ENCODE data around the gene MGAT4A.

MGAT4A gene

DNA sequence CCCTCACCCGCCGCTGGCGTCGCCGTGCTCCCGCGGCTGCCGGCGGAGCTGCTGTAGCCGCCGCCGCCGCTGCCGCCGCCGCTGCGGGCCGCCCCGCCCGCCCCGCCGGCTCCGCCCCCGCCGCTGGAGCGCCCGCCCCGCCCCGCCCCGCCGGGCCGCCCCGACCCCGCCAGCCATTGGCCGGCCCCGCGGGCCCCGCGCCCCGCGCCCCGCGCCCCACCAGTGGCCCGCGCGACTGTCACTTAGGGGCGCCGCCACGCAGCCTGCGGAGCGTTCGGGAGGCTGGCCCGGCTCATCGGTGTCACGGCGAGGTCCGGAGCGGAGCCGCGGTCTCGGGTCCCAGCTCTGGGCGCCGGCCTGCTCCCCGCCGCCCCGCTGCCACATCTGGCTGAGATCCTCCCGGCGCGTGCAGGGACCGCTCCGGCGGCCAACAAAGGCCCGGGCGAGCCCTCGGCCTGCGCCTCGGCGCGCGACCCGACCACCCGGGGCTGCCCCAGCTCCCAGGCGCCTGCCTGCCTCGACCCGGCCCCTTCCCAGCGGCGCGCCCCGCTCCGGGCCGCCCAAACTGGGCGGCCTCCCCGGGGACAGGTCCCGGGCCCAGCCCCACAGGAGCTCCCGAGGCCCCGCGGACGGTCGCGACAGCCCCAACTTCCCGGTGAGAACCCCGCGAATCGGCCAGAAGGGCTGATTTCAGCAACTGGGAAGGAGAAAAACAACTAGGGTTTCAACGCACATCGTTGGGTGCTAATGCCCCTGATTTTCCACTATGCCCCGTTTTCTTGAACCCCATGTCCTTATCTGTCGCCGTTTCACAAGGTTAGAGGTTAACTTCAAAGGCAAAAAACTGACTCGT is at the start of gene MGAT4A:
MGAT4A (minus strand) TSS at position 92 of the 853 bp plus-strand sequence. CDS start 4,800 bp downstream, outside the sequence.
- DNase-seq = no peak

DNA sequence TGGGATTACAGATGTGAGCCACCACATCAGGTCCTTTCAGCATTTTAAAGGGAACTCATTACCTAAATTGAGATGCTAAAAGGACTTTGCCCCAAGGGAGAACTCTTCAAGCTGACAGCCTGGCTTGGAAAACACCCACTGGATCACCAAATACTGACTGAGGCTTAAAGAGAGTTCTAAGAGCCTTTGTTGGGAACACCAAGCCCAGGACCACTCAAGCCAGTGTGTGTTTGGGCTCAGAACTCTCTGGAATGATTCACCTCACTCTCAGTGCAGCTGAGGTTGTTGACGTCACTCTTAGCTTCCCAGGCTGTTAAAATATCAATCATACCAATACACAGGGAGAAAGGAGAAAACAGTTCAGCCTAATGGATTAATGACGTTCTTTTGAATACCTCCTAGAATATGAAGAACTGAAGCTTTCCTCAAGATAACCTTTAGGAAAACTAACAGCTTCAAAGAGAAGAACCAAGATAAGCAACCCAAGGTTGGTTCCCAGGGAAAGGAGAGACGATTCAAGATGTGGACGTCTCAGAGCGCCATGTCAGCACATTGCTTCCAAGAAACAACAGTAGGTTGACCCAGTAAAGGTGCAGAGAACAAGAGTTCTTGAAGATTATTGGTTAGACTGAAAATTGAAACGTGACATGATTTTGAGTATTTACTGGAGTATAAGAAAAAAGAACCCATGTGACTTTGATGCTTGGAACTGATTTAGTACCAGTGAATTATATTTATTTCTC is 48.0 kb upstream of the MGAT4A start:
- DNase-seq = no peak

DNA sequence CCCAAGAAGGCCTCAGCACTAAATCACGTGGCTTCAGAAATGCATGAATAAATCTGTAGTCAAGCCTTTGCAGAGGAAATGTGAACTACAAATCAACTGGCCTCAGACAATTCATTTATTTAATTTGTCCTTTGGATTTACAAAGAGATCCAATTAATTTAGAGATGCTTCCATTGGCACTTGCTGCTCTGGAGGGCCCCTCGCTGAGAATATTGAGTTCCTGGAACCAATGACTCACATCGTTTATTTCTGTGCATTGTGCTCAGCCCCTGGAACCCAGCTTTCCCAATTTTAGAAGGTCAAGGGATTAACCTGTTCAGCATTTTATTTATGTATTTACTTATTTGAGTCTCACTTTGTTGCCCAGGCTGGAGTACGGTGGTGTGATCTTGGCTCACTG is 47.2 kb upstream of the MGAT4A start:
- no peak for DNase-seq

DNA sequence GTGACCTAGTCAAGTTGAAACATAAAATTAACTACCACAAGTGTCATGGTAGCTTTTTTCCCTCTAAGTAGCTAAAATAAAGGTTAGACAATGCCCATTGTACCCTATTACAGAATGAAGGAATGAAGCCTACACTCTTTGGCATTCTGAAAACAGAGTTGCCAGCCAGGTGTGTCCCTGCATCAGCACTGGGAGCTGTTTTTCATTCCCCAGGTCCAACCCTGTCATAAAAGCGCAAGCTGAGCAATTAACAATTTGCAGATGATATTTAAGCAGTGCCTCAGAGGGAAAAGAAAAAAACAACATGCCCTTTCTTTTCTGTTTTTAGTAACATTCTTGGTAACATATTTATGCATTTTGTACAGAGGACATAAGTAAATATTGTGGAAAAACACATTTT is 46.8 kb upstream of the MGAT4A start:
- no peak for DNase-seq

DNA sequence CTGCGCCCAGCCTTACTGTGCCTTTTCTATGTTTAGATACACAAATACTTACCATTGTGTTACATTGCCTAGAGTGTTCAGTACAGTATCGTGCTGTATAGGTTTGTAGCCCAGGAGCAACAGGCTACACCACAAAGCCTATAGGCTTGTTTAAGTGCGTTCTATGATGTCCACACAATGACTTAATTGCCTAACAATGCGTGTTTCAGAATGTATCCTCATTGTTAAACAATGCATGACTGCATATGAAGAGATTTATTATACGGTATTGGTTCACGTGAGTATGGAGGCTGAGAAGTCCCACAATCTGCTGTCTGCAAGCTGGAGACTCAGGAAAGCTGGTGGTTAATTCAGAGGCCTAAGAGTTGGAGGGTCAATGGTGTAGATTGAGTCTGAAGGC is 46.1 kb upstream of the MGAT4A start:
- no peak for DNase-seq

DNA sequence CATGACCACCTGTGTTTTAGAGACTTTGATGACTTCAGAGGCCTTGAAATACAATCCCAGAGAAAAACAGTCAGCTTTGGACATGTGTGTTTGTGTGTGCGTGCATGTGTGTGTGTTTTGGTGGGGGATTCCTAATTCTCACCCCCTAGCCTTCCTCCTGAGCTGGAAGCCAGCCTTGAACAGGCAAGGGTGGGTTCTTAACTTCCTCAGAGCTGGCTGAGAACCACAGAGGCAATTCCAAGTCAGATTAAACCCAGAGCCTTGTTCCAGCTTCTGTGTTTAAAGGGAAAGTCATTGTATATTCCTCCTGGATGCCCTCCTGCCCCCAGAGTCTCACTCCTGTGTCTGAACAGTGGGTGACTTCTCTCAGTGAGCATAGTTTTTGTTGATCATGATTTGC is 45.2 kb upstream of the MGAT4A start:
- DNase-seq = no peak

DNA sequence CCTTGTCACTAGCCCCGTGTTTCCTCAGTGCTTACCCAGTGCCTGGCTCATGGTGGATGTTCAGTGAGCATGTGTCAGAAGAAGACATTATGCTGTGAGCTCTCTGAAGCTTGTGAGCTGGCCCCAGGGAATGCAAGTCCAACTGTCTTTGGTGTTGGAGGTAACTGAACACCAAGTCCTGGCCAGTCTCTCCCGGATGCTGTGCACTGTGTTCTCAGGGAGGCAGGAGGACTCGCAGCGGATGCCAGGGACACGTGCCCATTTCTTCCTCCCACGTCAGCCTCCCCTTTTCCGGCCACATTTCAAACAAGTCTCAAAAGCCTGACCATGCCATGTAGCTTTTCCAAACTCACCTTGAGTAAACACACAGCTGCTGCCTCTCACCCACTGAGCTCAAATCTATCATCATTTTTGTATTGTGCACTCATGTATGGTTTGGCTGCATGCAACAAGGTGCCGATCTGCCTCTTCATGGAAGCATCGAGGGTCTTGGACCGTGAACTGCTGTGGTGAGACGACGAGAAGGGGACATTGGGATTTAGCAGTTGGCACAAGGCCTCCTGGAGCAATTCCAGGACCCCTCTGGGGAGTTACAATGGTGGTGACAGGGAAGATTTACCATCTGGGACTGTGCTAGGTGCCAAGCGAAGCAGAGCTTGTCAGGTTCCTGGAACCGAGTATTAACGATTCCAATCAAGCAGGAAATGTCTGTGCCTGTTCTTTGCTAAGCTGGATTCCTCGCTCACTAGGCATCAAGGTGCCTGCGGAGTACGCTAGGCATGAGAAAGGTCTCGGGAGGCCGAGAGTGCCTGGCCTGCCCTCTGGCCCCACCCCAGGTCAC is 44.4 kb upstream of the MGAT4A start:
- DNase-seq = peak; percentile 85

DNA sequence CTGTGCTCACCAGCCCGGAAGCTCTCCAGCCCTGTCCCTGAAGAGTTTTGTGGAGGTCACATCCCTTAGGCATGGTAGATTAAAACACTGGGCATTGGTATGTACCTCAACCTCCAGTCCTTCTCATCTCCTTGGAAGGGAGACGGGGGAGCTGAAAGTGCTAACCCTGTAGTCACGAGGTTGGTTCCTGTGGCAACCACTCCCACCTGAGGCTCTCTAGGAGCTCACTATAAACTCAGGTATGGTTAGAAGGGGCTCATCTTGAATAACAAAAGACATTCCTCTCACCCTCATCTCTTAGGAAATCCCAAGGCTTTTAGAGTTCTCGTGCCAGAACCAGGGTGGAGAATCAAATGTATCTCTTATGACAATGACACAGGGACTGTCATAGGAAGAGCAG is 43.0 kb upstream of the MGAT4A start:
- DNase-seq = no peak

DNA sequence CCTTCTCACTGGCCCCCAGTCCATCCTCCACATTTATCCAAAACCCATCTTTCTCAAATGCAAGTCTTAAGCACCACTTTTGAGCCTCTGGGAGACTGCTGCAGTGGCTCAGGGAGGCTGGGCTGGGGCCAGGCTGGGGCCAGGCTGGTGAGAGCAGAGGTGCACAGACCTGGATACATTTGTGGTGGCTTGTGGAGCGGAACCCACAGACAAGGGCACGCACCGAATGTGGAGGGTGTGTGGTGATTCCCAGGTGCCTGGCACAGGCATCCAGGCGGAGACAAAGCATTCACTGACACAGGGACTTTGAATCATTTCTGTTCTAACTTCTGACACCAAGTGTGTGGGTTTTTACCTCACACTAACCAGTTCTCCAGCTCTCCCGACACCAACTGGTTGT is 42.2 kb upstream of the MGAT4A start:
- no peak for DNase-seq

DNA sequence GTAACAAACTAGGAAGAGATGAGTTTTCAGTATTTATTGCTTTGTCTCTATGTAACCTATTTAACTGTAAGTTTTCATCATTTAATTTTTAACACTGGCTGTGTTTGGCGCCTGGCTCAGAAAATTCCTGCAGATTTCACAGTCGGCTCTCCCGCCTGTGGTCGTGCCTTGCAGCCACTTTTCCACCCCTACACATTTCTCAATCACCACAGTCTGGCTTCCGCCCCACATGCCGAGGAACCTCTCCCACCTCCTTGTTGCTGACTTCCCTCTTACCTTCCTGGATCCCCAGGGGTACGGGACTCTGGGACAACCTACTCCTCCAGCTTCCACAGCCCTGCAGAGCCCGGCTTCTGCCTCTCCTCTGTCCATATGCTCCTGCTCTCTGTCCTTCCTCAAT is 41.6 kb upstream of the MGAT4A start:
- DNase-seq = no peak

DNA sequence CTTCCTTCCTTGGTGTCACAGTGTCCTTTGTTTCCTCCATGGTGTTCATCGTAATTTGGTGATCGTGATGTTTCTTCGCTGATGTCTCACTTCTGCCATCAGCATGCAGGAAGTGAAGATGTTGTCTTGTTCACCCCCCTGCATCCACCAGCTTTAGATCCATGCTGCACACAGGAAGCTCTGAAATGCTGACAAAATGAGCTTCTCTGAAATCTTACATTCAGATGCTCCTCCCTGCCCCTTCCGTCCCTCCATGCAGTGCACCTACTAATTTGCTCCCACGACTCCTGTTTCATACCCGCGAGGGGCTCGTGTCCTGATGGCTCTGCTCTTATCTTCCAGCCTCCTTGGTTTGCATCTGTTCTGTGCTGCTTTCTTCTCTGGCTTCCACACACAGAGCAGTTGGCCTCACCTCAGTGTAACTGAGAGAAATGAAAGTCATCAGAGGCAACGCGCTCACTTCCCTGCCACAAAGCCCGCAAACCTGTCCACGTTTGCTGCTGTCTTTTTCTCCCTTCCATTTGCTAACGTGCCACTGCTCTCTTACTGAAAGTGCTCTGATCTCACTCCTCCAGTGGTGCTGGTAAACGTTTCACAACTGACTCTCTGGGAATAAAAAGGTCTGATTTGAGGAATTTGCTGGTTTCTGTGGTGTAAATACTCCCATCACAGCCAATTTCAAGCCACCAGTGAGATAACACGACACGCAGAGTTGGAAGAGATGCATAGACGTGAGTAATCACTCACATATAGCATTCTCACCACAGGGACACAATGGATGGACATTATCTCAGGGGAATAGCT is 41.0 kb upstream of the MGAT4A start:
- DNase-seq = no peak

DNA sequence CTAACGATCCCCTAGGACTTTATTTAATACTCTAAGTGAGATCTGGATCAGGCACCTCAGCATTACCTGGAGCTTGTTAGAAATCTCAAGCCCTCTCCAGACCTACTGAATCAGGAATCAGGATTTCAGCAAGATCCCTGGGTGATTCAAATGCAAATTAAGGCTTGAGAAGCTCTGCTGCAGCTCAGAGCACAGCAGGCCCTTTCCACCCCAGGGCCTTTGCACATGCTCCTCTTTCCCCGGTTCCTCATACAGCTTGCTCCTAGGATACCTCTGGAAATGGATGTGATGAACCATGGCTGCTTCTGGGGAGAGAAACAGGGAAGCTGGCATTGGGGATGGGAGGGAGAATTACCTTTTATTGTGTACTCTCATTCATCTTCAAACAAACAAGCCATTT is 40.3 kb upstream of the MGAT4A start:
- DNase-seq = no peak

DNA sequence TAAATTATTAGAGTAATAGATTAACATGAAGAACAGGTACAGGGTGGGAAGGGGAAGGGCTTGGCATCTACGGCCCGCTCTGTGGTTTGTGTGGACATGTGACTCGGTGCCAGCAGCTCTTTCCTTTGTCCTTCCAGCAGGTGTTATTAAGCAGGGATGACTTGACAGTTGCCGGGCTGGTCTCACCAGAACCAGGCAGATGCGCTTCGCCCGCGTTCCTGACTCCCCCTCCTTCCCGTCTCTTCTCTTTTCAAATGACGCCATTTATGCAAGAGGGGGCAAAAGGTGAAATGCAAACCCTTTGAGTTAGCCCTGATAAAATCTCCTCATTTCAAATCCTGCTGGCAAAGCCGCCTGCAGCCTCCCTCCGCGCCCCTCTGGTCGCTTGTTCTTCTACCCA is 38.9 kb upstream of the MGAT4A start:
- DNase-seq = peak; percentile 94

DNA sequence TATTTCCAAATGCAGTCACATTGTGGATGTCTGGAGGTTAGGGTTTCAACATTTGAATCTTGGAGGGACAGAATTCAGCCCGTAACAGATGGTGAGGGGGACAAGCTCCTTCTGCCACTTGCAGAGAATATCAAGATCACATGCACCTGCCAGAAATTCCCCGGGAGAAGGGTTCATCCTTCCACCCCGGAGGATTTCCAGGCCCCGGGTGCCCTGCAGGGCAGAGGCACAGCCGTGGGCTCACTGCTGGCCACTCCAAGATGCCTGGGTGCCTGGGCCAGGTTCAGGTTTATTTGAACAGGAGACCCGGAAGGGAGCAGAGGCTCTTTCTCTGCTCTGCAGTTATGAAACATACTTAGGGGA is 38.2 kb upstream of the MGAT4A start:
- peak; percentile 28 for DNase-seq

DNA sequence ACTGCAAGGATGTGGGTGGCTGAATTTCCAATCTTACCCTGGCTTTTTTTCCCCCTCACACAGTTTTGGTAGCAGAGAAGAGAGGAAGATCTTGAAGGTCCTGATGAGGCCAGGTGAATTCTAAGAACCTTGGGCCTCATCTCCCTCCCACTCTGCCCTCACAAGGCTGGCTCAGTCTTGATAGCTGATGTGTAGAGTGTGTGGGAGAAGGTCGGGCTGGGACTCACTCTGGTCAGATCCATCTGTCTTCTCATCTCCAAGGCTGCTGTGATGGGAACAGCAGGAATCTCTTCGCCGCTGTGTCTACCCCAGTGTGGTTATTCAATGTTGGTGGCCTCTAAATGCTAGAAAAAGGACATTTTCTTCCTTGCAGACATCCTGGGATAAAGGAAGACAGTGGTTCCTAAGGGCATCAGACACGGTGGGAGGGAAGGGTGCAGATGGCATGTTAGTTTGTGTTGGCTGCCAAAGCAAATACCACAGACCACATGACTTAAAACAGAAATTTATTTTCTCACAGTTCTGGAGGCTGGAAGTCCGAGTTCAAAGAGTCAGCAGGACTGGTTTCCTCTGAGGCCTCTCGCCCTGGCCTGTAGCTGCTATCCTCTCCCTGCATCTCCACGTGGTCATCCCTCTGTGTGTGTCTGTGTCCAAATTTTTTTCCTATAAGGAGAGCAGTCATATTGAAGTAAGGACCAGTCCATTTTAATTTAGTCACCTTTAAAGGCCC is 37.6 kb upstream of the MGAT4A start:
- peak; percentile 69 for DNase-seq

DNA sequence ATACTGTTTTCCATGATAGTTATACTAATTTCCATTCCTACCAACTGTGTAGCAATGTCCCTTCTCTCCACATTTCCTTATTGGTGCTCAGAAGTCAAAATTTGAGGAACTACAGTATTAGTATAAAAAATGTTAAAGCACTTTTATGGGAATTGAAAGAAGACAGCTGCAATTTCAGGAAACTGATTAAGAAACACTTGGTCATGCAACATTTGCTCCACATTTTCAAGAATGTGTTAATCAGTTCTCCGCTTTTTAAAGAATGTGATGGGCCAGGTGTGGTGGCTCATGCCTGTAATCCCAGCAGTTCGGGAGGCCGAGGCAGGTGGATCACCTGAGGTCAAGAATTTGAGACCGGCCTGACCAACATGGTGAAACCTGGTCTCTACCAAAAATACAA is 33.6 kb upstream of the MGAT4A start:
- no peak for DNase-seq

DNA sequence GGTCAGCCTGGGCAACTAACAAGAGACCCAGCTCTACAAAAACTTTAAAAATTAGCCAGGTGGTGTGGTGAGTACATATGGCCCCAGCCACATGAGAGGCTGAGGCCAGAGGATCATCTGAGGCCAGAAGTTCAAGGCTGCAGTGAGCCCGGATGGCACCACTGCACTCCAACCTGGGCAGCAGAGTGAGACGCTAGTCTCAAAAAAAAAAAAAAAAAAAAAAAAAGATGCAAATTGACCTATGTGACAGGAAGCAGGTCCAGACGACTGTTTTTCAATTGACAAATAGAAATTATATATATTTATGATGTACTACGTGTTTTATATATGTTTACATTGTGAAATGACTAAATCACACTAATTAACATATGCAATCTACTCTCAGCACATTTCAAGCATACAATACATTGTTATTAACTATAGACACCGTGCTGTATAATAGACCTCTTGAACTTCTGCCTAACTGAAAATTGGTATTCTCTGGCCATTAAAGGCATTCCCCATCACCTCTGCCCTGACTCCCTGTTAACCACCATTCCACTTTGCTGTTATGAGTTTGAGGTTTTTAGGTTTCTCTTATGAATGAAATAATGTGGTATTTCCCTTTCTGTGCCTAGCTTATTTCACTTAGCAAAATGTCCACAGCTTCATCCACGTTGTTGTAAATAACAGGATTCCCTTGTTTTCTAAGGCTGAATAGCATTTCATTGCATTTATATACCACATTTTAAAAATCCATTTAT is 32.4 kb upstream of the MGAT4A start:
- no peak for DNase-seq

DNA sequence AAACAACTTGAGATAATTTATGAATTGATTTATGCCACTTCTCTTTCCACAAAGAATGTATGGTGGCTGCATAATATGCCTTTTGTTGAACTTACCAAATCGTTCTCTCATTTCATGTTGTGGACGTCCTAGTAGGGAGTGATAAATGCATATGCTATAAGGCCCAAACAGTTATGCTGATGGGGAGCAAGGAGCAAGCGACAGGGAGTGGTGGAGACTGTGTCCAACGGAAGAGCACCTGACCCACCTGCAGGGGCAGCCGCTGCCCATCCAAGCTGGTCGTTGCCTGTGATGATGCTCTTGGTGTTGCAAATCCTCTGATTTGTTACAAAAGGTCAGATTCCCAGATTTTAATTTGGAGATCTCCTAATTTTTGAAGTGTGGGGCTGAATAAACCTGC is 31.0 kb upstream of the MGAT4A start:
- DNase-seq = no peak

DNA sequence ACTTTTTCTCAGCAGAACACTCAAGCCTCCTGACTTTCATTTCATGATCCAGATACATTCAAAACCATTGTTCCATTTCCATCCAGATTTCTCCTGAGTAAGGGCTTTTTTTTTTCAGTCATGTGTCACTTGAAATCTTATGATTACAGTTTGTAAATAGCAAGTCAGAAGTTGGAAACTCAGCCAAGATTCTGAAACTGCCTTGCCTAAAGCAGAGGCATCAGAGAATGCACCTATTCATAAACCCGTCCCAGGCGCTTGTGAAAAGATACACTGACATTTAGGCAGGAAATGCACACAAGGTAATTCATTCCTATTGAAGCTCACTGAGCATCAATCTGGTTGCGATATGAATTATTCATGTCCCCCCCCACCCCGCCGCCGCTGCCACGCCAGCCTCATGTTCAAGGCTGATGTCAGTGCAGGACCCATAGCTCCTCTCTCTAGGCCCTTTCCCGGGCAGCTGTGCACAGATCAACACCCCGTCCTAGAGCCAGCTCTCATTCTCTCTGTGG is 30.4 kb upstream of the MGAT4A start:
- DNase-seq = no peak

DNA sequence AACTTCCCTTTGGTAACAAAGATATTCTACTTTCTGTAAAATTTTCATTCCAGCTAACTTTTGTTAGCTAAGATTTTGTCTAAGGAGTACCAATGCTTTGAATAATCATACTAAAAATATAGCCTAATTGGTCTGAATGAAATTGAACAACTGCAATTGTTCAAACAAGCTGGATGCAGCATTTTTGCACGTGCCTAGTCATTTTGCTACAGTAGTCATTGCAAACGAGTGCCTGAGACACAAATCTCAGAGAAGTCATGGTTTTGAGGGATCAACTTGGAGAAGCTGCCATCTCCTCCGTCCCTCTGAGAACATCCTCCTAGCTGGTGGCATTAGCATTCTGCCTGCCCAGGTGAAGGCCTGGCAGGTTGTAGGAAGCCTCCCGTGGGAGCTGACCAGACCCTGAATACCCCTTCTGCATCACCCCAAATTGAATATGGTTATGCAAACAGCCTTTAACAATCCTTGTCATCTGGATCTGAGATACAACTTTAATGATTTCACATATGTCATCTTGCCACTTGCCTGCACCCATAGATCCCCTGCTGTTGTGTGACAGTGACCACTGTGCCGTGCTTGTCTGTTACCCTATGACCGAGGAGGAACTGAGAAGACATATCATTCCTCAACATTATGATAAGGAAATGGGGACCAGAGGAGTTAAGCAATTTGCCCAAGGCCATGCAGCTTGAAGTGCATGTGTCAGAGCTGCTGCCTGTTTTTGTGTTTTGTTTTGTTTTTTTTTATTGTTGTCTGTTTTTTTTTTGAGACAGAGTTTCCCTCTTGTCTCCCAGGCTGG is 29.1 kb upstream of the MGAT4A start:
- no peak for DNase-seq

Data from NCI-H2029 treated with DMSO at 0.1 percent for 48 hours (cell line).